ENCODE data around the gene AQP6. TPM values are rescaled to one million over a fixed set of nuclear protein-coding genes. Genes with fewer than 3 reads are reported as not detected.

AQP6 gene
- total RNA-seq, 1 experiment from 2014 or later, result 0.08 TPM

- in situ Hi-C loops (cut with HindIII; ENCODE audit: low pct_unique_long_range_greater_than_20kb, low sequenced_read_pairs), result no loop called here
- no peak for DNase-seq (ENCODE audit: low read depth, low spot score)
Observed at GRCh38 chr12:49952391-49953055, 20.2 kb upstream of the AQP6 start.

DNA sequence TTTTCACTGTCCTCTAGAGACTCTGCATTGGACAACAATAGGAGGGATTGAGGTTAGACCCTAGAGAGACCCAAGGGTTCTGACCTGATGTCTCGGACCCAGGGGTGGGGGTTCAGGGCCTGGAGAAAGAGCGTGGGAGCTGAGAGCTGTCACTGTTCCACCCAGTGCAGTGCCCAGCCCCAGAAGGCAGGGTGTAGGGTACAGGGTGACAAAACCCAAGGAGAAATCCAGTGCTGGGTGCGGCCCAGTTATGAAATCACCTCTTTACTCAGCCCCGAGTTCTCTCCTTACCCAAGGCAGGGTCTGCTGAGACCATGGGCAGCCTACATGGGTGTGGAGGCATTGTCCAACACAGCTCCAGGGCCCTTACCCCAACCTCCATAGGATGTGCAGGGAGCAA, 19.6 kb upstream of the AQP6 start:
- DNase-seq (ENCODE audit: low read depth, low spot score), result no peak
- in situ Hi-C loops (cut with HindIII; ENCODE audit: low pct_unique_long_range_greater_than_20kb, low sequenced_read_pairs), result no loop called here

- in situ Hi-C loops (cut with HindIII; ENCODE audit: low pct_unique_long_range_greater_than_20kb, low sequenced_read_pairs), result no loop called here
- DNase-seq (ENCODE audit: low read depth, low spot score), result no peak
Observed at GRCh38 chr12:49953961-49954846, 18.5 kb upstream of the AQP6 start.

- DNase-seq (ENCODE audit: low read depth, low spot score), result no peak
- in situ Hi-C loops (cut with HindIII; ENCODE audit: low pct_unique_long_range_greater_than_20kb, low sequenced_read_pairs), result no loop called here
Observed at GRCh38 chr12:49954863-49955830, 17.6 kb upstream of the AQP6 start.

DNA sequence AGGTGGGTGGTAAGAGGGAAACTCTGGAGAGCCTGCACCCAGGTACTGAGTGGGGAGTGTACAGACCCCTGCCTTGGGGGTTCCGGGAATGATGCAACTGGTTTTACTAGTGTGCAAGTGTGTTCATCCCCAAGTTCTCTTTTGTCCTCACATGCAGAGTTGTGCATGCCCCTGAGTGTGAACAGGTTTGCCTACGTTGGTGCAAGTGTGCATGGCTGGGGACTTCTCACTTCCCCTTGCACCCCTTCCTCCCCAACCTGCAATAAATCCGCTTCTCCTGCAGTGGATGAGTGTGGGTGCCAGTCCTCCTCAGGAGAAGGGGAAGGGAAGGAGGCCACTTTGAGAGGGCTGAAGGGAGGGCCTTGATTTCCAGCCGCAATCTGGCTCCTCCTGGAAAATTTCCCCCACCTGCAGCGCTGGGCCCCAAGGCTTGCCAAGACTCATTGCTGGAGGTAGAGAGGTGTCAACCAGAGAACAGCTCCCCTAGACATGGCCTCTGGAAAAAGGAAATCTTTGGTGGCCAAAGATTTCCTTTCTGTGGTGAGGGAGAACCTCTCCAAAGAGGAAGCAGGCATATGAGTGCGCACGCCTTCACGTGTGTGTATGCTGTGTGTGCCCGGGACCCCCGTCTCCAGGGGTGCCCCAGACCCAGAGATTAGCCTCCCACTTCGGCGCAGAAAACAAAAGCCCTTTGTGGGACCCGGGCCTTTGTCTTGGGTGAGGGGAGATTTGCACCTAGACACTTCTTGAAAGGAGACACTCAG, 16.7 kb upstream of the AQP6 start:
- DNase-seq (ENCODE audit: low read depth, low spot score), result no peak
- in situ Hi-C loops (cut with HindIII; ENCODE audit: low pct_unique_long_range_greater_than_20kb, low sequenced_read_pairs), result no loop called here

GRCh38 chr12:49956663-49957569, 15.8 kb upstream of the AQP6 start:
- in situ Hi-C loops (cut with HindIII; ENCODE audit: low pct_unique_long_range_greater_than_20kb, low sequenced_read_pairs), result no loop called here
- DNase-seq (ENCODE audit: low read depth, low spot score), result no peak

DNA sequence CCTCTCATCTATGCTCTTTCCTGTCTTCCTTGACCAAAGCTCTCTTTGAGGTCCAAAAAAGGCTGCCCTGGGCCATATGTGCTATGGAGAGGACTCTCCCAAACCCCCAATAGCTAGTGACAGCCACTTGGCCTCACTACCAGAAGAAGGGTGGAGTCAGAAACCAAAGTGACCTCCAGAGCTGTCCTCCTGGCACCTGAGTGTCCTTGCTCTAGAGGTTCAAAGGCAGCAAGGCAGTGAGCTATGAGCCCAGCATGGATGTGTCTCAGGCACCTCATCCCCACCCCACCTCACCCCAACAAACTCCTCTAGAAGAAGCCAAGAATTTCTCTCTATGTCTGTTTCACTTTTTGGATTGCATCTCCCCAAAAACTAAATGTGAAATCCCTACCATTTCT, 15.2 kb upstream of the AQP6 start:
- in situ Hi-C loops (cut with HindIII; ENCODE audit: low pct_unique_long_range_greater_than_20kb, low sequenced_read_pairs), result no loop called here
- DNase-seq (ENCODE audit: low read depth, low spot score), result no peak

DNA sequence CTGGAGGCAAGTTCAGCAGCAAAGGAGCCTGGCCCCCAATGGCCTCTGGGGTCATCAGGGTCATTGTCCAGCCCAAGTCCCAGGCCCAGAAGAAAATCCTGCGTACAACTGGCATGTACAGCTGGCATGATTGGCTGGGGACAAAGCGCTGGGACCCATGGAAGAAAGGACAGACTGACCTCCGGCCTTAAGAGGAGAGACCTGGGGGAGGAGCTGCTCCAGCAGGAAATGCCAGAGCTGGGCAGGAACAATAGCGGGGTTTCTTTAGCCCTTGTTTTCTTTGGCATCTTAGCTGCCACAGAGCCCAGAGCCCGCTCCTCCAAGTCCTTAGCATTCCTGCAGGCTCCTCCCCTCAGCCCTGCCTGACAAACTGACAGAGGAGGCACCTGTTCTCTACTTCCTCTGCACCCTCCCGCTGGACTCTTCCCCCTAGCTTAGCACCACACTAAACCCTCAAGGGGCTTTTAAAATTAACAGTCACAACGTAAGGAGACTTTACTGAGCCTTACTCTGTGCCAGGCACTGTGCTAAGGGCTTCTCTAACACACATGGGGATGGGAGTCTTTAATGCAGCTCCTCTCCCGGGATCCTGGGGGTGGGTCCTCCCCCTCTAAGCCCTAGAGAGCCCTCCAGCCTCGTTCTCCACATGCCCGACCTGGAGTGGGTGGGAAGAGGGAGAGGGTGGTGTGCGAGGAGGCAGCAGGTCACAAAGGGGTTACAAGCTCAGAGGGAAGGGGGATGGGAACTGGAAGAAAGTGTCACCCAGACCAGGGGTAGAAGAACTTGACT, 12.9 kb upstream of the AQP6 start:
- peak; percentile 85 for DNase-seq (ENCODE audit: low read depth, low spot score)
- in situ Hi-C loops (cut with HindIII; ENCODE audit: low pct_unique_long_range_greater_than_20kb, low sequenced_read_pairs), result no loop called here

GRCh38 chr12:49960474-49961110, 12.2 kb upstream of the AQP6 start:
- in situ Hi-C loops (cut with HindIII; ENCODE audit: low pct_unique_long_range_greater_than_20kb, low sequenced_read_pairs), result no loop called here
- no peak for DNase-seq (ENCODE audit: low read depth, low spot score)

DNA sequence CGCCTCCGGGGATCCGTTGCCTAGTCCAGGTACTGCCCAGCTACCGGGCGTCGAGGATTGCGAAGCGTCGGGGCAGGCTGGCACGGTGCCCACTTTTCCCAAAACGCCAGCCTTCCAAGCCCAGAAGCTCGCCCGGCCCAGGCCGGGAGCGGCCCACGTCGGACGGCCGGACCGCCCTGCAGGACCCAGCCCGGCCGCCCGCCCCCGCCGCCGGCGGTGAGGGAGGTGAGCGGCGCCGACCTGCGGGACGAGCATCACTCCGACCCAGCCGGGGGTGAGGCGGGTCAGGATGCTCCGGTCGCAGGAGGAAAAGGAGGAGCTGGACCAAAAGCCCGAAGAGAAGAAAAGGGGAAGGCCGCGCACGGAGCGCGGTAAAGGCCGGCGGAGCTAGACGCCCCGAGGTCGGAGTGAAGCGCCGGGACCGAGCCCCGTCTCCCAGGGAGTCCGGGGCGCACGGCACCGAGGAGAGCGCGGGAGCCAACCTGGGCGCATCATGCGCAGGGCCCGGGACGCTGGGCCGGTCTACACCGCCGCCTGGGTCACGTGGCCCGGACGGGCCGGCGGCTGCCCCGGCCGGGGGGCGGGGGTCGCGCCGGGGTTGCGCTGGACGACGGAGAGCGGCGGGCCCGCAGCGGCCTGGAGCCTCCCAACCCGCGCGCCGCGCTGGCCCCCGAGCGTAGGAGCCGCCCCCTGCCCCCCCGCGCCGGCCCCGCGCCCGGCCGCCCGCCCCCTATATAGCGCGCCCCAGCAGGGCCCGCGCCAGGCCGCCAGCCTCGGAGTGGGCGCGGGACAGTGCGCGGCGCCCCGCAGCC, 11.4 kb upstream of the AQP6 start, which contains the start of gene AQP5:
AQP5 (plus strand) TSS at position 762 of the 812 bp plus-strand sequence. CDS start 146 bp downstream, outside the sequence.
- DNase-seq (ENCODE audit: low read depth, low spot score), result no peak
- in situ Hi-C loops (cut with HindIII; ENCODE audit: low pct_unique_long_range_greater_than_20kb, low sequenced_read_pairs), result no loop called here

DNA sequence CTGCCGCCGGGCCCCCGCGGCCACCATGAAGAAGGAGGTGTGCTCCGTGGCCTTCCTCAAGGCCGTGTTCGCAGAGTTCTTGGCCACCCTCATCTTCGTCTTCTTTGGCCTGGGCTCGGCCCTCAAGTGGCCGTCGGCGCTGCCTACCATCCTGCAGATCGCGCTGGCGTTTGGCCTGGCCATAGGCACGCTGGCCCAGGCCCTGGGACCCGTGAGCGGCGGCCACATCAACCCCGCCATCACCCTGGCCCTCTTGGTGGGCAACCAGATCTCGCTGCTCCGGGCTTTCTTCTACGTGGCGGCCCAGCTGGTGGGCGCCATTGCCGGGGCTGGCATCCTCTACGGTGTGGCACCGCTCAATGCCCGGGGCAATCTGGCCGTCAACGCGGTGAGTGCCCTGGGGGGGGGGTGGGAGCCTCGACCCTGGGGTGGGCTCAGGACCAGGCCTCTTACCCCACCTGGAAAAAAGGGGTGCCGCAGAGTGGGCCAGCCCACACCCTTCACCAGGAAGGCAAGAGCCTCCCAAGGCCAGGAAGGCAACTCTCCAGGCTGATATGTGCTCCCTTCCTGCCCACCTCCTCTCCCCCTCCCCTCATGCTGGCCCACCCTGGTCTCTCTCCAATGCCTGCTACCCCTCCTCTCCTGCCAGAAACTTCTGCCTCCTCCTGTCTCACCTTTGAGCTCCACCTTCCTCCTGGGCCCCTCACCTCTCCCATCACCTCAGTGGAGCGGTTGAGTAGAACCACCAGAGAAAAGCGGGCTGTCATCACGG, 10.6 kb upstream of the AQP6 start:
- in situ Hi-C loops (cut with HindIII; ENCODE audit: low pct_unique_long_range_greater_than_20kb, low sequenced_read_pairs), result no loop called here
- DNase-seq (ENCODE audit: low read depth, low spot score), result no peak

DNA sequence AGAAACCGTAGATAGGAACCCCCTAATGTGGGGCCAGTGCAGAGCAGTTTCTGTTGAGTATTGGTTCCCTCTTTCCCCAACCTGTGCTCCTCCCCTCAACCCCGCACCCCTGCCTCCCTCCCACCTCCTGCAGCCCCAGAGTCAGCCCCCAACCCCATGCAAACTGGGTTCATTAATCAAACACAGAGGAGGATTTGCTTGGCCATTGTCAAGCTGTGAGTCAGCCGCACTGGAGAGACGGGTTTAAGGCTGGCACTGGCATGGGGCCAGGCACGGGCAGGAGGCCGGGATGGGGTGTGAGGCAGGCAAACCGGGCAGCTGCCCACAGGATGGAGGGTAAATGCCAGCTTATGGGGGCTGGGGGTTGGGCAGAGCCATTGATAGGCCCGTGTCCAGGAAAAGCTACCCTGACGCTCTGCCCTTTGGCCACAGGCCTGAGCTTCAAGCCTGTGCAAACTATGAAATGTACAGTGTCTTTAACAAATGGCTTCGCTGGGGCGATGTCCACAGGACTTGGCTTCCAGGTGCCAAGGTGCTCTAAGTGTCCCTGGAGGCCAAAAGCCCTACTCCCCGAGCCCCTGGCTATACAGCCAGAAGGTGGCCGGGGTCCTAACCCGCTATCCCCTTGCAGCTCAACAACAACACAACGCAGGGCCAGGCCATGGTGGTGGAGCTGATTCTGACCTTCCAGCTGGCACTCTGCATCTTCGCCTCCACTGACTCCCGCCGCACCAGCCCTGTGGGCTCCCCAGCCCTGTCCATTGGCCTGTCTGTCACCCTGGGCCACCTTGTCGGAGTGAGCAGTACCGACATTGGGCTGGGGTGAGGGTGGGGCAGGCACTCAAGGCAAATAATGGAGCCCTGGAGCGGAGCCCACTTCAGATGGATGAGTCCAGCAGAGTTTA, 9.6 kb upstream of the AQP6 start:
- no peak for DNase-seq (ENCODE audit: low read depth, low spot score)

More for the DNA sequence above, 9.6 kb upstream of the AQP6 start:
- in situ Hi-C loops (cut with HindIII; ENCODE audit: low pct_unique_long_range_greater_than_20kb, low sequenced_read_pairs), result no loop called here
